Ectodermal cell (in vitro differentiated cells): ENCODE results near the gene BSG.
"Not testable (repeated sequence)": the region's sequence is repeated elsewhere in the genome, so short reads cannot be mapped to it uniquely, and the experiment has no call there.

Experiments
- H3K27ac ChIP-seq: 2 replicates; pipeline ENCODE4 v1.7.0; 2013; ENCODE audit warnings: mild to moderate bottlenecking, low read depth, low read length; ENCODE audit not compliant: insufficient read depth, poor library complexity, severe bottlenecking
- H3K27me3 ChIP-seq: 2 replicates; pipeline ENCODE4 v1.7.0; 2013; ENCODE audit warnings: mild to moderate bottlenecking, low read length; ENCODE audit not compliant: insufficient read depth, control insufficient read depth, poor library complexity, severe bottlenecking
- H3K36me3 ChIP-seq: one replicate; pipeline ENCODE4 v1.7.0; 2013; ENCODE audit warnings: low read length; ENCODE audit not compliant: control insufficient read depth, insufficient read depth
- H3K4me1 ChIP-seq: one replicate; pipeline ENCODE4 v1.7.0; 2013; ENCODE audit warnings: low read length; ENCODE audit not compliant: control insufficient read depth, insufficient read depth
- H3K4me3 ChIP-seq: 2 replicates; pipeline ENCODE4 v1.7.0; 2013; ENCODE audit warnings: low read depth, low read length, control low read depth; ENCODE audit not compliant: insufficient read depth
- H3K9me3 ChIP-seq: 2 replicates; pipeline ENCODE4 v1.7.0; 2013; ENCODE audit warnings: mild to moderate bottlenecking, low read length, moderate library complexity; ENCODE audit not compliant: control insufficient read depth
- WGBS, 2 experiments: methylation state at CpG; one replicate each; pipeline ENCODE4 v1.1.7; 2013; ENCODE audit warnings: missing lambda C conversion rate in 2 of 2; 5-methylcytosine and 5-hydroxymethylcytosine counted together

BSG gene

GRCh38 chr19:595326-596262 is 23.2 kb downstream of the BSG start:
- Histone ChIP-seq H3K4me3 (no peak overlapping the region), H3K27me3 (peaks cover 42% of the 10 kb centered on the region), H3K36me3 (no peaks in the 10 kb centered on the region), H3K27ac (peak overlapping the region; percentile 16), H3K9me3 (no peaks in the 10 kb centered on the region), H3K4me1 (no peaks in the 10 kb centered on the region)
- WGBS, 2 experiments, result 74 to 80% methylated on average over 42 of the region's 42 CpGs

- Histone ChIP-seq H3K4me3 (no peak overlapping the region), H3K27ac (no peak overlapping the region), H3K4me1 (no peaks in the 10 kb centered on the region), H3K27me3 (peaks cover 35% of the 10 kb centered on the region), H3K36me3 (no peaks in the 10 kb centered on the region), H3K9me3 (no peaks in the 10 kb centered on the region)
- WGBS, 2 experiments, result 91 to 92% methylated on average over 16 of the region's 16 CpGs
Observed at GRCh38 chr19:596263-596655, 23.9 kb downstream of the BSG start.

GRCh38 chr19:597406-598315 is 25.3 kb downstream of the BSG start:
- no peak overlapping the region for H3K4me3 ChIP-seq
- H3K4me1 ChIP-seq, result no peaks in the 10 kb centered on the region
- no peaks in the 10 kb centered on the region for H3K9me3 ChIP-seq
- no peak overlapping the region for H3K27ac ChIP-seq
- no peaks in the 10 kb centered on the region for H3K36me3 ChIP-seq
- 88 to 89% methylated on average over 18 of the region's 18 CpGs for WGBS, 2 experiments
- peaks cover 21% of the 10 kb centered on the region for H3K27me3 ChIP-seq

GRCh38 chr19:601310-601709 is 28.9 kb downstream of the BSG start:
- Histone ChIP-seq H3K4me1 (no peaks in the 10 kb centered on the region), H3K4me3 (no peak overlapping the region), H3K9me3 (no peaks in the 10 kb centered on the region), H3K27ac (no peak overlapping the region), H3K27me3 (no peaks in the 10 kb centered on the region), H3K36me3 (no peaks in the 10 kb centered on the region)
- WGBS, 2 experiments, result 89 to 93% methylated on average over 28 of the region's 28 CpGs

GRCh38 chr19:601790-602189 is 29.4 kb downstream of the BSG start:
- Histone ChIP-seq H3K36me3 (no peaks in the 10 kb centered on the region), H3K4me1 (no peaks in the 10 kb centered on the region), H3K27me3 (no peaks in the 10 kb centered on the region), H3K9me3 (no peaks in the 10 kb centered on the region), H3K4me3 (no peak overlapping the region), H3K27ac (no peak overlapping the region)
- 90 to 91% methylated on average over 25 of the region's 25 CpGs for WGBS, 2 experiments

- Histone ChIP-seq H3K4me1 (no peaks in the 10 kb centered on the region), H3K9me3 (no peaks in the 10 kb centered on the region)
- 83 to 86% methylated on average over 35 of the region's 35 CpGs for WGBS, 2 experiments
Observed at GRCh38 chr19:602391-603301, 30.2 kb downstream of the BSG start.

GRCh38 chr19:603302-603639 is 30.9 kb downstream of the BSG start:
- not testable (repeated sequence) for H3K36me3 ChIP-seq, H3K4me1 ChIP-seq, H3K27ac ChIP-seq, H3K9me3 ChIP-seq, H3K4me3 ChIP-seq, H3K27me3 ChIP-seq
- 92 to 94% methylated on average over 13 of the region's 13 CpGs for WGBS, 2 experiments

More at GRCh38 chr19:602391-603301, 30.2 kb downstream of the BSG start:
- no peak overlapping the region for H3K27ac ChIP-seq
- H3K36me3 ChIP-seq, result no peaks in the 10 kb centered on the region
- no peak overlapping the region for H3K4me3 ChIP-seq
- H3K27me3 ChIP-seq, result no peaks in the 10 kb centered on the region

GRCh38 chr19:603779-604178 is 31.4 kb downstream of the BSG start:
- not testable (repeated sequence) for H3K9me3 ChIP-seq, H3K27ac ChIP-seq, H3K36me3 ChIP-seq, H3K4me3 ChIP-seq, H3K4me1 ChIP-seq, H3K27me3 ChIP-seq
- 90 to 91% methylated on average over 18 to 20 of the region's 20 CpGs for WGBS, 2 experiments

GRCh38 chr19:604355-604754 is 32.0 kb downstream of the BSG start:
- Histone ChIP-seq H3K4me3 (no peak overlapping the region), H3K36me3 (no peaks in the 10 kb centered on the region), H3K27me3 (no peaks in the 10 kb centered on the region), H3K4me1 (no peaks in the 10 kb centered on the region), H3K9me3 (no peaks in the 10 kb centered on the region), H3K27ac (no peak overlapping the region)
- 93 to 95% methylated on average over 11 of the region's 11 CpGs for WGBS, 2 experiments
